ENCODE data around the gene DPF1. TPM values are rescaled to one million over a fixed set of nuclear protein-coding genes. Genes with fewer than 3 reads are reported as not detected.

Gene DPF1
- total and polyA plus RNA-seq, 2 experiments from 2014 or later = 1.2 to 2.7 TPM

- no peaks in the 10 kb centered on the region for H4K20me1 ChIP-seq (ENCODE audit: insufficient read depth, poor library complexity, severe bottlenecking)
- no peak for DNase-seq (ENCODE audit: low spot score)
- no peak overlapping the region for H2AFZ ChIP-seq
- TF ChIP-seq CTCF (IDR thresholded peaks at IDR 0.05; ENCODE audit: poor library complexity) = no peak
- no peak for TF ChIP-seq EZH2 (IDR thresholded peaks at IDR 0.05; ENCODE audit: borderline replicate concordance)
- no peak for TF ChIP-seq EZH2phosphoT487 (IDR thresholded peaks at IDR 0.05; ENCODE audit: low read depth, severe bottlenecking, unreplicated experiment)
- WGBS (ENCODE audit: low lambda C conversion rate, missing lambda C conversion rate) = 74% methylated on average over 9 of the region's 12 CpGs
- no peaks in the 10 kb centered on the region for H3K79me2 ChIP-seq
- H3K4me1 ChIP-seq (ENCODE audit: insufficient read depth) = peaks cover 27% of the 10 kb centered on the region
- H3K4me2 ChIP-seq = no peak overlapping the region
- H3K36me3 ChIP-seq (replicated peaks; ENCODE audit: insufficient read depth, low read depth) = no peaks in the 10 kb centered on the region
- H3K9me3 ChIP-seq (ENCODE audit: low read depth) = no peaks in the 10 kb centered on the region
- H3K27me3 ChIP-seq = no peaks in the 10 kb centered on the region
- no peak overlapping the region for H3K27ac ChIP-seq
- H3K4me3 ChIP-seq = no peak overlapping the region
- no peaks in the 10 kb centered on the region for H3K9me2 ChIP-seq (replicated peaks; ENCODE audit: insufficient read depth)
These were observed 16.5 kb downstream of the DPF1 start for GRCh38 chr19:38207543-38207942.

DNA sequence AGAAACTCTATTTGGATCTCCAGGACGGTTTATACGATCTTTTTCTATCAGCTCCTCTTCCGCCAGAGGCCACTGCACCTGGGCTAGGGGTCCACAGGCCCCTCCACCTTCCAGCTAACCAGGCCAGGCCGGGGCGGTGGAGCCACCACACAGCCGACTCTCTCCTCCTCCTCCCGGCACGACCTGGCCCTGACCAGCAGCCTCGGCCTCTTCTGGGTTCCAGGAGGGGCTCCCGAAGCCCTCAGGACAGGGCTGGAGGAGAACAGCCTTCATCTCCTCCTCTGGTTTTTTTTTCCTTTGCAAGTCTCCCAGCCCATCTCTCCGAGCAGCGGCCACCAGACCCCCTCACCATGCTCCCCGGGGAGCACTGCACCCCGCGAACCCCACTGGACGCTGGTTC is 17.1 kb downstream of the DPF1 start:
- Histone ChIP-seq H3K4me1 (ENCODE audit: insufficient read depth) (peaks cover 25% of the 10 kb centered on the region), H4K20me1 (ENCODE audit: insufficient read depth, poor library complexity, severe bottlenecking) (no peaks in the 10 kb centered on the region), H3K27me3 (no peaks in the 10 kb centered on the region), H3K79me2 (no peaks in the 10 kb centered on the region), H3K27ac (no peak overlapping the region), H3K36me3 (replicated peaks; ENCODE audit: insufficient read depth, low read depth) (no peaks in the 10 kb centered on the region), H3K4me3 (no peak overlapping the region), H3K9me3 (ENCODE audit: low read depth) (no peaks in the 10 kb centered on the region), H2AFZ (no peak overlapping the region), H3K4me2 (no peak overlapping the region), H3K9me2 (replicated peaks; ENCODE audit: insufficient read depth) (no peaks in the 10 kb centered on the region)
- DNase-seq (ENCODE audit: low spot score) = no peak
- 90% methylated on average over 16 of the region's 16 CpGs for WGBS (ENCODE audit: low lambda C conversion rate, missing lambda C conversion rate)
- TF ChIP-seq EZH2 (IDR thresholded peaks at IDR 0.05; ENCODE audit: borderline replicate concordance) (no peak), EZH2phosphoT487 (IDR thresholded peaks at IDR 0.05; ENCODE audit: low read depth, severe bottlenecking, unreplicated experiment) (no peak), CTCF (IDR thresholded peaks at IDR 0.05; ENCODE audit: poor library complexity) (no peak)

GRCh38 chr19:38206006-38206745 is 17.8 kb downstream of the DPF1 start:
- Histone ChIP-seq H3K36me3 (replicated peaks; ENCODE audit: insufficient read depth, low read depth) (no peaks in the 10 kb centered on the region), H3K4me1 (ENCODE audit: insufficient read depth) (peaks cover 18% of the 10 kb centered on the region)

More at GRCh38 chr19:38206006-38206745, 17.8 kb downstream of the DPF1 start:
- Histone ChIP-seq H2AFZ (no peak overlapping the region), H3K9me2 (replicated peaks; ENCODE audit: insufficient read depth) (no peaks in the 10 kb centered on the region), H3K4me3 (no peak overlapping the region), H3K79me2 (no peaks in the 10 kb centered on the region), H3K27ac (no peak overlapping the region), H3K4me2 (no peak overlapping the region), H3K9me3 (ENCODE audit: low read depth) (no peaks in the 10 kb centered on the region), H4K20me1 (ENCODE audit: insufficient read depth, poor library complexity, severe bottlenecking) (no peaks in the 10 kb centered on the region), H3K27me3 (no peaks in the 10 kb centered on the region)
- 84% methylated on average over 36 of the region's 36 CpGs for WGBS (ENCODE audit: low lambda C conversion rate, missing lambda C conversion rate)
- no peak for DNase-seq (ENCODE audit: low spot score)
- TF ChIP-seq EZH2phosphoT487 (IDR thresholded peaks at IDR 0.05; ENCODE audit: low read depth, severe bottlenecking, unreplicated experiment) (no peak), EZH2 (IDR thresholded peaks at IDR 0.05; ENCODE audit: borderline replicate concordance) (no peak), CTCF (IDR thresholded peaks at IDR 0.05; ENCODE audit: poor library complexity) (no peak)
